GM21526 (cell line): ENCODE measurements around the gene LBX1.

Experiments used
- ATAC-seq: cut with Tn5 transposase; IDR thresholded peaks from one replicate; pipeline ENCODE4 v1.9.1; 2021; ENCODE audit warnings: moderate library complexity; ENCODE audit not compliant: unreplicated experiment, low FRiP score

The LBX1 gene

GRCh38 chr10:101244321-101245050 lies 15.2 kb upstream of the LBX1 start:
- ATAC-seq: no peak

GRCh38 chr10:101241840-101242707 lies 12.8 kb upstream of the LBX1 start:
- no peak for ATAC-seq

DNA sequence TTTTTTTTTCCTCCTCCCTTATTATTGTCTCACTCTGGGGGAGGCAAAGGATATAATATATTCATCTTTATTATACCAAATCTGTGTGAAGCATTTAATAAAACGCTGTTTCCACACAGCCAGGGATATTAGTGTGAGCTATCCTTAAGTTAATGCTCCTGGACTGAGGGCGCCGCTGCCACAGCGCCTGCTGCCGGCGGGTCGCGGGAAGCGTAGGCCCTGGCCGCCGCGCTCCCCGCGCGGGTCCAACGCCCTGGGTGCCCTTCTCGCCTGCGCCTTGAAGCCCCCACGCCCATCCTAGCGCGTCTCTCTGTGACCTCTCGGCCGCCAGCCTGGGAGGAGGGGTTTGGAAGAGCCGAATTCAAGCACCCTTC lies 9.5 kb upstream of the LBX1 start:
- ATAC-seq: no peak

- no peak for ATAC-seq
Observed at GRCh38 chr10:101237982-101238731, 8.9 kb upstream of the LBX1 start.

DNA sequence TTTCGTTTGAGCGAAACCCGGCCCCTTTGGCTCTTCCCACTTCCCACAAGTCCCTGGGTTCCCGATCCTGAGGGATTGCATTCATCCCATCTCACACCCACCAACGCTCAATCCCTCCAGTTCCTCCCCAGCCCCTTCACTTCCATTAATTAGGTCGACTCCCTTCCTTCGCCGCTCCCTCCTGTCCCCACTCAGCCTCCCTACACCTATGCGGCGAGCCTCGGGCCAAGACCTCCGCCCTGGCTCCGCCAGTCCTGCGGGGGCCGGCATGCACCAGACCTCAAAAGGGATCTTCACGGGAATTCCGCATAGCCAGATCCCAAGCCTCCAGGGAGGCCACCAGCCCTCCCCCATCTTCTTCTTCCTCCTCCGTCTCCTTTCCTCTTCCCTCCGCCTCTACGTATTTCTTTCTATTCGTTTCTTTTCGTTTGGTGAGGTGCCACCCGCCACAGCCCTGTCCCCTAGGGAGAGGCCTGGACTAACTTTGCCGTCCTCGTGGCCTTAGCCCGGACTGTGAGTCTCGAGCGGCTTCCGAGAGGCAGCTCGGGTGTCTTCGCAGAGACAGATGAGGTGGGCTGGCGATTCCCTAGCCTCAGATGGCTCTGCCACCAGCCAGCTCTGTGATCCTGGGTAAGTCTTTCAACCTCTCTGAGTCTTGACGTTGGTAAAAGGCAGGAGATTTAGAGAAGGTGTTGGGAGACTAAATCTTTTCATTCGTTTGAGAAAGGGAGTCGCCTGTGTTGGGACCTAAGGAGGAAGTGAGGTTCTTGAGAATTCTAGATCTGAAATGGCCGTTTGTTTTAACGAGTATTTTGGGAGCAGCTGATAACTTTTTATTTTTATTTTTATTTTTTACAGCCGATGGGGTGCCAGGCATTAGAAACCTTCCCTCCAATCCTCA lies 8.1 kb upstream of the LBX1 start:
- no peak for ATAC-seq

DNA sequence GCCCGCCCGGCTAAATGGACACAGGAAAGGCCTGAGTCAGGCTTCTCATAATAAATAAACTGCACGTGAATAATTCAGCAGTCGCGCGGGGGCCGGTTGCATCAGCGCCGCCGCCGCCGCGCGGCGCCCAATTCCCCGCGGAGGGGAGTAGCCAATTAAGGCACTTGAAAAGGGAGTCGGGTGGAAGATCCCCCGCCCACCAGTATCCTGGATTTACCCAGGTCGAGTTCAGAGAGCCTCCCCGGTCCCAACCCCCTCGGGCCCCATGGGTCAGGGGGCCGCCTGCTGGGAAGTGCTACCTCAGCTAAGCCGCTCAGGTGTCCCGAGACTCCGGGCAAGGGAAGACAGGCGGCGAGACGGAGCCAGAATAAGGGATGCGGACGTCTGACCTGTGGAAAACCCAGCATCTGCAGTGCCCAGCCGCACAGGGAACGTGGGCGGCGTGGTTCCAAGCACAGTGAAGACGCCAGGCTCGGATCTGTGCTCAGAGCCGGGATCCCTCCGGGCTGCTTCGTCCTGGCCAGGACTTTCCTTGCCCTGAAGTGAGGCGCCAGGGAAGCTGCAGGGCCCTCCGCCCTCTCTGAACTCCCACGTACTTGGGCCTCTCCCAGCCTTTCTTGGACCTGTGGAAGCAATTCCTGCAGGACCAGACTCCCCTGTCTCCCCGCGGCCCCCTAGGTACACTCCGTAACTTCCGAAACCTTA lies 7.3 kb upstream of the LBX1 start:
- no peak for ATAC-seq

DNA sequence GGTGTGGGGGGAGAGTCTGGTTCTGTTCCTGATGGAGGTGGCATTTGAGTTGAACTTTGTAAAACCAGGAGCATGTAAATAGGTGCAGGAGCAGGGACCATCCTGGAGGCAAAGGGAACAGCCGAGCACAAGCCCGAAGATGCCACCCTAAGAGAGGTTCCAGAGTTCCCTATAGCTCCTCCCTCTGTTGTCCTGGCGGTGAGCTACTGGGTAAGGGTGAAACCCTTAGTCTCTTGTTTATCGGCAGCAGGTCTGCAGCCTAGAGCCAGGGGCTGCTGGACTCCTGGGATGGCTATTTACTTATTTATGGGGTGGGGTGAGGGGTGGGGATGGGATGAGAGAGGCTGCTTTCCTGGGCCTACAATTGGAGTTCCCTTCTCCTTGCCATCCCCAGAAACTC lies 6.5 kb upstream of the LBX1 start:
- ATAC-seq: no peak

DNA sequence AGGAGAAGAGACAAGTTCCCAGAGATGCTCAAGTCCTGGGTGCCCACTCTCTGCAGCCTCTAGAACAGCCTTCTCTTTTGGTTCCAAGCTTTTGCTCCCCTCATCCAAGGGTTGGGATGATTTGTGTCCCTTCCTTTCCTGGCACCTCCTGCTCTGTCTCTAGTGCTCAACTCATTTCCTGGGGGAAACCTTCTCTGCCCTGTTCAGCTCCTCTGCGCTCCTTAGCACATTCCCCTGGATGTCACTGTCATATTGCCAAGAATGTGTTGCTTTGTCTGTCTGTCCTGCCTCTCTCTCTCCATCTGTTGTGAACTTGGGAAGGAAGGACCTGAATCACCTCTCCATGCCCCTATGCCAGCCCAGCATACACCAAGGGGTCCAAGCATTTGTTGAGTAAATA lies 5.1 kb upstream of the LBX1 start:
- no peak for ATAC-seq

DNA sequence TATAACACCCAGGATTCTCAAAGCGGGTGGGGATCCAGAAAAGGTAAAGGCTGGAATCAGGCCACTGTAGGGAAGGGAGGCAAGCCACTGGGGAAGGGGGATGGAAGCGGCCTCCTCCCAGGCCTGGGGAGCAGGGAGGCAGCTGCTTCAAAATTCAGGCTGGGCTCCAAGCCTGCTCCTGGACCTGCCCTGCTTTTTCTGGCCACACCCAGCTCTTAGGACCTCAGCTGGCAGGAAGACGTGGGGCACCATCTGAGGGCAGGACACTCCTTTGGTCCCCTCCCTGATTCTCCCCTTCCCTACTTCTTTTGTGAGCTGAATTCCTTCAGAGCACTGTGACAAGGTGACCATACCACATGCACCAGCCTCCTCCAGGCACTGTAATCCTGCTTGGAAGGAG lies 4.6 kb upstream of the LBX1 start:
- ATAC-seq: no peak

DNA sequence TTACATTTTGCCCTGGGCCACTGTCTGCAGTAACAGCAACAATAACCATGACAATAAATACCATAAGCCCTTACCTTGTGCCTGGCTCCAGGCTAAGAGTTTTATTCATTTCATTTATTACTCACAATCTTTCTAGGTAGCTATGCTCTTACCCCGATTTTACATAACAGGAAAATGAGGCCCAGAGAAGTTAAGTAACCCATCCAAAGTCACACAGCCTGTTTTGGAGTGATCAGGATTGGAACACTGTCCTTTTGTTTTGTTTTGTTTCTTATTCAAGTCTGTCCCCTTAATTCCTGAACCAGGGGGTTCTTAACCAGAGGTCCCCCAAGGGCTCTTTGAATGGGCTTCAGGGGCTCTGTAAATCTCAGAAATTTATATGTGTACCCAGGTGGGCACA lies 4.2 kb upstream of the LBX1 start:
- no peak for ATAC-seq

DNA sequence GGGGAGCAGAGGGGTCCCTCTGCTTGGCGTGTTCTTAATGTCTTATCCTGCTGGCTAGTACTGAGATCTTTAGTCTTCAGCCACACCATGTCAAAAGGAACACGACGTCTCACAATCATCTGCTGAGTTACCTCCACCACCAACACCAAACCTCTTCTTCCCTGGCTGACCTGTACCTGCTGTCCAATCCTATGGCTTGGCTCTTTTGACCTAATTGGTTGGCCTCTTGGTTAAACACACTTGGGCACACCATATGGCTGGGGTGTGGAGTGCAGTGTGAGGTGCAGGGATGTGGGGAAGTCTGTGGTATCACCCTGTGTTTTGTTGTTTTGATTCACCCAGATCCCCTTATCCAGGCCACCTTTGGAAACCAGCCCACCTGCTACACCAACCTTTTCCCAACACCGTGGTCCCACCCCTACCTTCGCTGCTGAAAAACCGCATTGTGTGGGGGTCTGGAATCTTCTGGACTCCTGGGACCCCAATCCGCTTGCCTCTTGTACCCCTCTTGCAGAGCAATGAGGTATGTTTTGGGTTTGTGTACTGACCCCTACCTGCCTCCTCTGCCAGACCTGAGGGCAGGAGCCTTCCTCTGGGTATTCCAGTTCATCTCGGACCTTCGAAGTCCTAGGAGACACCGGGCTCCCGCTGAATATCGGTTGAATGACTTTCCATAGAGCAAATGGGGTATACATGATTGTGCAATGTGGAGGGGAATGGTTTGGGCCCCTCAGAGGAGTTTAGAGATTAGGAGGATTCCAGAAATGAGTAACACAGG lies 2.8 kb upstream of the LBX1 start:
- no peak for ATAC-seq

- ATAC-seq: no peak
Observed at GRCh38 chr10:101231092-101231491, 1.8 kb upstream of the LBX1 start.

GRCh38 chr10:101230183-101230917 lies 1.1 kb upstream of the LBX1 start:
- no peak for ATAC-seq

DNA sequence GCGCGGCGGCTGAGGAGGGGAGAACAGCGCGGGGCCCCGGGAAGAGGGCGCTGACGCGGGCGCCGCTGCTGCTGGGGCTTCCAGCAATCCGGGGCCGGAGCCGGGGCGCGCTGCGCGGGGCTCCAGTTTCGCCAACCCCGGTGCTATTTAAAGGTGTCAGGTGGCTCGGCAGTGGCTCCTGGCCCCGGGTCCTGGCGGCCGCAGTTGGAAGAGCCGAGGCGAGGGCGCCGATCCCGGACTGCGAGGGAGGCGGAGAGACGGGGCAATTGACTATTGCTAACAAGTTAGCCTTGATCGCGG lies 347 bp downstream of the LBX1 start:
- no peak for ATAC-seq

GRCh38 chr10:101228153-101228965 lies 904 bp downstream of the LBX1 start:
- ATAC-seq: no peak

DNA sequence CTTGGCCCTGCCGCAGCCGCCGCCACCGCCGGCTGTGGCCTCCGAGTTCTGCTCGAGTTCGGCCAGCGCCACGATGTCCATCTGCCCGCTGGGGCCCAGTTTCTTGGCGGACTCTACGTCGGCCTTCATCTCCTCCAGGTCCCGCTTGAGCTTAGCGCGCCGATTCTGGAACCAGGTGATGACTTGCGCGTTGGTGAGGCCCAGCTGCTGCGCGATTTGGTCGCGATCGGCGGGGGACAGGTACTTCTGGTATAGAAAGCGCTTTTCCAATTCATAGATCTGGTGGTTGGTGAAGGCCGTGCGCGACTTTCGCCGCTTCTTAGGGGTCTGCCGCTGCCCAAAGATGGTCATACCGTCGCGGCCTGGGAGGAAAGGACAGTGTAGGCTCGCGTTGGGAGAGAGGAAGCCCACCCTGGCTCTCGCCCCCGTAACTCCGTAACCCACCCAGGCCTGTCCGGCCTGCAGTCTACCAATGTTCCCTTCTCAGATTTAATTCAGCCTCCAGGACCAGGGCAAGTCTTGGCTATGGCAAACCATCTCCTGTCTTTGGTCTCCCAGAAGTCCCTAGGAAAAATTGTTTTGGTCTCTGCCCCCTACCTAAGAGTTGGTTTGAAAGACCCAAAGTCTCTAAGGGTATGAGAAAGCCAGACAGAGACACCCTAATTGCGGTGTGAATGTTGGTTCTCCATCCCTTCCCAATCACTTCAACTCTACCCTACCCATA lies 1.7 kb downstream of the LBX1 start:
- ATAC-seq: no peak
